Esophagus muscularis mucosa (tissue), 4 donors: ENCODE results near the gene EIF1. TPM values are rescaled to one million over a fixed set of nuclear protein-coding genes. Genes with fewer than 3 reads are reported as not detected.

Experiments
- DNase-seq: peaks from one replicate; pipeline ENCODE4 v3.0.0-alpha.2; 2017; ENCODE audit errors: extremely low spot score
- H3K27ac ChIP-seq, 4 donors: fragments of 200-600 bp; sonication (generic); replicated peaks in 1 of 4; 1 replicate in 3 of 4; 2 replicates in 1 of 4; pipeline ENCODE4 v1.5.1; 2016 to 2019; ENCODE audit warnings: mild to moderate bottlenecking in 1 of 4
- H3K27me3 ChIP-seq, 4 donors: fragments of 200-600 bp; sonication (generic); one replicate each; pipeline versions ENCODE4 v1.5.1 to v1.6.0; 2016 to 2019
- H3K36me3 ChIP-seq, 4 donors: fragments of 200-600 bp; sonication (generic); one replicate each; pipeline ENCODE4 v1.5.1; 2016 to 2019
- H3K4me1 ChIP-seq, 4 donors: fragments of 200-600 bp; sonication (generic); one replicate each; pipeline ENCODE4 v1.5.1; 2016 to 2019
- H3K4me3 ChIP-seq, 4 donors: fragments of 200-600 bp; sonication (generic); 1 replicate in 2 of 4; 2 replicates in 2 of 4; pipeline ENCODE4 v1.5.1; 2016 to 2019; ENCODE audit warnings: mild to moderate bottlenecking in 4 of 4, moderate library complexity in 1 of 4
- H3K9me3 ChIP-seq, 4 donors: fragments of 200-600 bp; sonication (generic); 1 replicate in 3 of 4; 2 replicates in 1 of 4; pipeline ENCODE4 v1.5.1; 2016 to 2019
- EP300 ChIP-seq: sonication (generic); formaldehyde crosslinking; IDR thresholded peaks from one replicate; pipeline ENCODE4 v1.6.1; 2017; ENCODE audit warnings: antibody characterized with exemption
- POLR2A ChIP-seq: fragments of 450-650 bp; IDR thresholded peaks from one replicate; pipeline ENCODE4 v1.6.1; 2017; ENCODE audit warnings: antibody characterized with exemption, moderate library complexity, mild to moderate bottlenecking, low read depth
- POLR2AphosphoS5 ChIP-seq, 2 donors: sonication (generic); formaldehyde crosslinking; IDR thresholded peaks; one replicate each; pipeline ENCODE4 v1.6.1; 2017; ENCODE audit warnings: antibody characterized with exemption in 2 of 2
- WGBS: methylation state at CpG from one replicate; pipeline ENCODE4 v1.1.5; 2018; 5-methylcytosine and 5-hydroxymethylcytosine counted together
- intact Hi-C: fragments of 100-400 bp; cut with DNase I; formaldehyde crosslinking; loops from one replicate; pipeline ENCODE4 v1.15.1; 2023
- total RNA-seq, 4 donors: library from RNA; depleted of rRNA; stranded (reverse); fragments of >200 nt; gene quantifications; one replicate each; pipeline versions ENCODE4 v1.1.0 to v1.2.1, GENCODE V29; 2016
- TF ChIP-seq, protein P1 (sequence below), 3 experiments: fragments of 200-600 bp in 2 of 3; fragments of 450-650 bp in 1 of 3; sonication (generic) in 2 of 3; IDR thresholded peaks; one replicate each; pipeline ENCODE4 v1.5.1; 2017 to 2019; ENCODE audit warnings: antibody characterized with exemption in 3 of 3, mild to moderate bottlenecking in 2 of 3, moderate library complexity in 1 of 3

Gene EIF1
- total RNA-seq, 4 donors from 2014 or later: 158 to 426 (median 207) TPM

DNA sequence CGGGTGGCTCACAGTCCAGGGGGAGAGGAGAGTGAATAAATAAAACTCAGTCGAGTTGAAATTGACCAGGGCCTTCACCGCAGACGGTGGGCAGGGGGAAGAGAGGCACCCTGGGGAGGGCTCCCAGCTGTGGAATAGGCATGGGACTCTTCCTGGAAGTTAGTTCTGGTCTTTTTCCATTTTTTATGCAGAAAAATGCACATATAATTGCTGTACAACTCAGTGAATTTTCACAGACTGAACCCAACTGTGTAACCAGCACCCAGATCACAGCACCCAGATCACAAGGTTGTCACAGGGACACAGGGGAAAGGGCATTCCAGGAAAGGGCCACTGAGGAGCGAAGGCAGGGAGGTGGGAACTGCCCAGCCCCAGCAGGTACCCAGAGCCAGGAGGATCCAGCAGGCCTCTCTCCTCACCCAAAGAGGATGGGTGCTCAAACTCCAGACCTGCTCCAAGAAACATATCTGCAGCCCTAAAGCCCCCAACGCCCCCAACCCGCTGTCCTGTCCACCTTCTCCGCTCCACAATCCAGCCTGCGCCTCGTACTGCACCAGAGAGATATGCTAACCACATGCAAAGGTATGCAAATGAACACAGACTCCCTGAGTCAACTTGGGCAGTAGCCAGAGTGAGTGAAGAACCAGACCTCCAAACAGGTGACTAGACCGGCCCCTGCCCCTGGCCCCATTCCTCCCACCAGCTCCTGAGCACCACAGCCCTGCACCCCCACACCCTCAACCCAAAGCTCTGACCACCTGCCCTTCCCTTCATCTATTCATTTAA is 29.1 kb upstream of the EIF1 start:
- no peaks in the 10 kb centered on the region for H3K36me3 ChIP-seq
- intact Hi-C loops: loop anchor here (5.0 kb wide), 3 partner anchors 112 to 857 kb away; no protein-coding TSS in a partner anchor
- no peak for TF ChIP-seq POLR2AphosphoS5 (IDR thresholded peaks at IDR 0.05)
- no peak for TF ChIP-seq EP300
- TF ChIP-seq, protein P1, sequence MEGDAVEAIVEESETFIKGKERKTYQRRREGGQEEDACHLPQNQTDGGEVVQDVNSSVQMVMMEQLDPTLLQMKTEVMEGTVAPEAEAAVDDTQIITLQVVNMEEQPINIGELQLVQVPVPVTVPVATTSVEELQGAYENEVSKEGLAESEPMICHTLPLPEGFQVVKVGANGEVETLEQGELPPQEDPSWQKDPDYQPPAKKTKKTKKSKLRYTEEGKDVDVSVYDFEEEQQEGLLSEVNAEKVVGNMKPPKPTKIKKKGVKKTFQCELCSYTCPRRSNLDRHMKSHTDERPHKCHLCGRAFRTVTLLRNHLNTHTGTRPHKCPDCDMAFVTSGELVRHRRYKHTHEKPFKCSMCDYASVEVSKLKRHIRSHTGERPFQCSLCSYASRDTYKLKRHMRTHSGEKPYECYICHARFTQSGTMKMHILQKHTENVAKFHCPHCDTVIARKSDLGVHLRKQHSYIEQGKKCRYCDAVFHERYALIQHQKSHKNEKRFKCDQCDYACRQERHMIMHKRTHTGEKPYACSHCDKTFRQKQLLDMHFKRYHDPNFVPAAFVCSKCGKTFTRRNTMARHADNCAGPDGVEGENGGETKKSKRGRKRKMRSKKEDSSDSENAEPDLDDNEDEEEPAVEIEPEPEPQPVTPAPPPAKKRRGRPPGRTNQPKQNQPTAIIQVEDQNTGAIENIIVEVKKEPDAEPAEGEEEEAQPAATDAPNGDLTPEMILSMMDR (IDR thresholded peaks at IDR 0.05): no peak
- no peak for TF ChIP-seq POLR2A
- 81% methylated on average over 11 of the region's 11 CpGs for WGBS
- H3K9me3 ChIP-seq: no peaks in the 10 kb centered on the region
- DNase-seq: no peak
- H3K4me1 ChIP-seq: peaks cover 0 to 26% (median 19%) of the 10 kb centered on the region in 4 donors
- H3K27ac ChIP-seq: no peak overlapping the region
- H3K27me3 ChIP-seq: no peaks in the 10 kb centered on the region
- H3K4me3 ChIP-seq: no peak overlapping the region

GRCh38 chr17:41660221-41660711 is 28.4 kb upstream of the EIF1 start:
- no peak for TF ChIP-seq POLR2A
- TF ChIP-seq EP300: no peak
- no peak for TF ChIP-seq POLR2AphosphoS5 (IDR thresholded peaks at IDR 0.05)
- TF ChIP-seq, protein P1 (IDR thresholded peaks at IDR 0.05): no peak
- Histone ChIP-seq H3K9me3 (no peaks in the 10 kb centered on the region), H3K27ac (no peak overlapping the region), H3K36me3 (no peaks in the 10 kb centered on the region), H3K4me3 (no peak overlapping the region), H3K27me3 (no peaks in the 10 kb centered on the region), H3K4me1 (peaks cover under 1 to 25% (median 16%) of the 10 kb centered on the region in 4 donors)
- intact Hi-C loops: loop anchor here (5.0 kb wide), 3 partner anchors 113 to 858 kb away; no protein-coding TSS in a partner anchor
- no peak for DNase-seq
- WGBS: 61% methylated on average over 4 of the region's 8 CpGs

- intact Hi-C loops: loop anchor here (2.0 to 5.0 kb wide), 4 partner anchors 15 to 861 kb away; no protein-coding TSS in a partner anchor
- H3K27ac ChIP-seq: no peak overlapping the region
Measured at GRCh38 chr17:41663451-41664171, 25.1 kb upstream of the EIF1 start.

DNA sequence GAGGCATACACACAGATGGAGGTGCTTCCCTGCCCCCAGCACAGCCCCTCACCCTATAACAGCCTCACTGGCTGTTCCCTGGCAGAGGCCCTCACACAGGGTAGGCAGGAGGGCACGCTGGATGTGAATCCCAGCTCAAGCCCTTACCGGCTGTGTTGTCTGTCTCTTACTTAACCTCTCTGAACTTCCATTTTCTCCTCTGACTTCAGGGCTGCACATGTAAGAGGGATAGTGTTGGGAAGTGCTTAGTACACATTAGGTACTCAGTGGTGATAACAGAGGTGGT is 24.6 kb upstream of the EIF1 start:
- TF ChIP-seq POLR2A: no peak
- TF ChIP-seq, protein P1 (IDR thresholded peaks at IDR 0.05): no peak
- TF ChIP-seq EP300: no peak
- TF ChIP-seq POLR2AphosphoS5 (IDR thresholded peaks at IDR 0.05): no peak
- Histone ChIP-seq H3K4me1 (peaks cover 21 to 37% (median 27%) of the 10 kb centered on the region in 4 donors), H3K36me3 (no peaks in the 10 kb centered on the region), H3K27me3 (no peaks in the 10 kb centered on the region), H3K4me3 (no peak overlapping the region), H3K9me3 (no peaks in the 10 kb centered on the region), H3K27ac (no peak overlapping the region)
- no peak for DNase-seq
- intact Hi-C loops: loop anchor here (5.0 kb wide), 3 partner anchors 117 to 862 kb away; no protein-coding TSS in a partner anchor
- WGBS: 92% methylated on average over 2 of the region's 2 CpGs

More at GRCh38 chr17:41663451-41664171, 25.1 kb upstream of the EIF1 start:
- Histone ChIP-seq H3K27me3 (no peaks in the 10 kb centered on the region), H3K36me3 (no peaks in the 10 kb centered on the region), H3K4me1 (peaks cover 21 to 37% (median 27%) of the 10 kb centered on the region in 4 donors), H3K4me3 (no peak overlapping the region), H3K9me3 (no peaks in the 10 kb centered on the region)
- DNase-seq: no peak
- TF ChIP-seq POLR2AphosphoS5 (IDR thresholded peaks at IDR 0.05) (no peak), POLR2A (no peak)
- TF ChIP-seq, protein P1 (IDR thresholded peaks at IDR 0.05): no peak
- WGBS: 69% methylated on average over 8 of the region's 8 CpGs
